ENCODE data around the gene LMBRD1. TPM values are rescaled to one million over a fixed set of nuclear protein-coding genes. Genes with fewer than 3 reads are reported as not detected.
"Not testable (repeated sequence)": the region's sequence is repeated elsewhere in the genome, so short reads cannot be mapped to it uniquely, and the experiment has no call there.

The LMBRD1 gene
- total RNA-seq, 1 donor from 2014 or later: 17.6 TPM

- Histone ChIP-seq H3K36me3 (ENCODE audit: control insufficient read depth, insufficient read depth, low read length) (no peaks in the 10 kb centered on the region), H3K4me3 (ENCODE audit: low read depth, low read length) (peak overlapping the region; percentile 84), H3K27me3 (ENCODE audit: control insufficient read depth, insufficient read depth, low read length) (no peaks in the 10 kb centered on the region)
- DNase-seq (ENCODE audit: low read depth): no peak
- FAIRE-seq: no peak
- TF ChIP-seq, protein P1, sequence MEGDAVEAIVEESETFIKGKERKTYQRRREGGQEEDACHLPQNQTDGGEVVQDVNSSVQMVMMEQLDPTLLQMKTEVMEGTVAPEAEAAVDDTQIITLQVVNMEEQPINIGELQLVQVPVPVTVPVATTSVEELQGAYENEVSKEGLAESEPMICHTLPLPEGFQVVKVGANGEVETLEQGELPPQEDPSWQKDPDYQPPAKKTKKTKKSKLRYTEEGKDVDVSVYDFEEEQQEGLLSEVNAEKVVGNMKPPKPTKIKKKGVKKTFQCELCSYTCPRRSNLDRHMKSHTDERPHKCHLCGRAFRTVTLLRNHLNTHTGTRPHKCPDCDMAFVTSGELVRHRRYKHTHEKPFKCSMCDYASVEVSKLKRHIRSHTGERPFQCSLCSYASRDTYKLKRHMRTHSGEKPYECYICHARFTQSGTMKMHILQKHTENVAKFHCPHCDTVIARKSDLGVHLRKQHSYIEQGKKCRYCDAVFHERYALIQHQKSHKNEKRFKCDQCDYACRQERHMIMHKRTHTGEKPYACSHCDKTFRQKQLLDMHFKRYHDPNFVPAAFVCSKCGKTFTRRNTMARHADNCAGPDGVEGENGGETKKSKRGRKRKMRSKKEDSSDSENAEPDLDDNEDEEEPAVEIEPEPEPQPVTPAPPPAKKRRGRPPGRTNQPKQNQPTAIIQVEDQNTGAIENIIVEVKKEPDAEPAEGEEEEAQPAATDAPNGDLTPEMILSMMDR (IDR thresholded peaks at IDR 0.05; ENCODE audit: insufficient read depth, low read length, severe bottlenecking): no peak
Measured at GRCh38 chr6:69795469-69796072, 1.2 kb downstream of the LMBRD1 start.

DNA sequence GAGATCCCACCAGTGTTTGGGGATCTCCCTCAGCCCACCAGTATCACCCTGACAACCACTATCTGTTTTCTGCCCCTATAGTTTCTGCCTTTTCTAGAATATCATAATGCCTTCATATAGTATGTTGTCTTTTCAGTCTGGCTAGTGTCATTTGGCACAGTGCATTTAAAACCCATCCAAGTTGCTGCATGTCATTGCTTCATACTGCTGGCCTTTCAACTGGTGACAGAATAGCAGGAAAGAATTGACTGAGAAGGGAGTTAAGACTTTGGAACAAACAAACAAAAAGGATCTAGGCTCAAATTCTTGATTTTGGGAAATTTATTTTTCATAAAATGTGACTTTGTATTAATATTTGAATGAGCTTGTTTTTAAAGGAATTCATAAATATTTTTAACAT, 4.5 kb downstream of the LMBRD1 start:
- TF ChIP-seq, protein P1 (IDR thresholded peaks at IDR 0.05; ENCODE audit: insufficient read depth, low read length, severe bottlenecking): no peak
- H3K4me3 ChIP-seq (ENCODE audit: low read depth, low read length): no peak overlapping the region
- no peaks in the 10 kb centered on the region for H3K27me3 ChIP-seq (ENCODE audit: control insufficient read depth, insufficient read depth, low read length)
- H3K36me3 ChIP-seq (ENCODE audit: control insufficient read depth, insufficient read depth, low read length): no peaks in the 10 kb centered on the region
- DNase-seq (ENCODE audit: low read depth) (no peak), FAIRE-seq (no peak)

DNA sequence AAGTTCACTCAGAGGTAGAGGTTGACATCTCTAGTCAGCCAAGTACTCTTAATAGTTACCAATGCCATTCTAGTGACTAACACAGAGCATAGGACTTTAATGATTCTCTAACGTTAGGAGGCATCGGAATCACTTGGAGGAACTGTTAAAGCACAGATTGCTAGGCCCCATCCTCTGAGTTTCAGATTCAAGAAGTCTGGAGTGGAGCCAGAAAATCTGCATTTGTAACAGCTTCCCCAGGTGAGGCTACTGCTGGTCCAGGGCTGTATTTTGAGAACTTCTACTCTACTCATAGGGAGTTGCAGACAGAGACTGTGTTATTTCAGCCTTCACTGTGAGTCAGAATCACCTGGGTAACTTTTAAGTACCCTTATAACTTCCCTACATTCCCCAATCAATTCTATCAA, 5.7 kb downstream of the LMBRD1 start:
- DNase-seq (ENCODE audit: low read depth) (peak; percentile 30), FAIRE-seq (no peak)
- no peaks in the 10 kb centered on the region for H3K27me3 ChIP-seq (ENCODE audit: control insufficient read depth, insufficient read depth, low read length)
- TF ChIP-seq, protein P1 (IDR thresholded peaks at IDR 0.05; ENCODE audit: insufficient read depth, low read length, severe bottlenecking): no peak
- no peak overlapping the region for H3K4me3 ChIP-seq (ENCODE audit: low read depth, low read length)
- no peaks in the 10 kb centered on the region for H3K36me3 ChIP-seq (ENCODE audit: control insufficient read depth, insufficient read depth, low read length)

DNA sequence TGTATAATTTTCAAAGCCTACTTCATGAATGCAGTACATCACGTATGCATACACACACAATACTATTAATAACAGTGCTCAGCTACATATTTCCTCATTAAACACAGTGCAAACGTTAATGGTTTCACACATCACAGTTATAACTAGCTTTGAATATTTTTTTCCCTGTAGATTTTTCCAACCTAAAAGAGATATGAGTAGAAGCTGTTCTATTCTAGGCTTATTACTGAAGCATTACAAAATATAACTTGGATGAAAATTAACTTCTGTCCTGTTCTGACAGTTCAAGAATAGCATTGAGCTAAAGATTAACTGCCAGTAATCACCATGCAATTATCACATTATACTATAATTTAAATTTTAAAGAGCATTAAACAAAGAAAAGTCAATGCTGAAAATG, 6.2 kb downstream of the LMBRD1 start:
- no peaks in the 10 kb centered on the region for H3K27me3 ChIP-seq (ENCODE audit: control insufficient read depth, insufficient read depth, low read length)
- no peaks in the 10 kb centered on the region for H3K36me3 ChIP-seq (ENCODE audit: control insufficient read depth, insufficient read depth, low read length)
- no peak overlapping the region for H3K4me3 ChIP-seq (ENCODE audit: low read depth, low read length)
- no peak for DNase-seq (ENCODE audit: low read depth)
- FAIRE-seq: no peak
- TF ChIP-seq, protein P1 (IDR thresholded peaks at IDR 0.05; ENCODE audit: insufficient read depth, low read length, severe bottlenecking): no peak

DNA sequence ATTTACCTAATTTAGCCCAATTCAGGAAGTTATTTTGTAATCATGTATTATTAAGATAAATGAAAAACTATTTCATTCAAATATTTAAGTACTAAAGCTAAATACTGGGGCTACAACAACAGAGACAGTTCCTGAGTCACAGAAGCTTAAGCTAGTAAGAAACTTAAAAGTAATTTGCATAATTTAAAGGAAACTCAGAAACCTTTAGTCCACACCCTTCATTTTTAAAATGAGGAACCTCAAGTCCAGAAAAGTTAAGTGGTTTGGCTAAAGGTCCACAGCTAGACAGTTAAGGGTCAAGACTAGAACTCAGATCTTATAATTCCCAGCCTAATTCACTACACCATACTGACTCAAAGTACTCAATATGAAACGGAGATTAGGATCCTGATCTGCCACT, 7.2 kb downstream of the LMBRD1 start:
- no peak for DNase-seq (ENCODE audit: low read depth)
- Histone ChIP-seq H3K36me3 (ENCODE audit: control insufficient read depth, insufficient read depth, low read length) (no peaks in the 10 kb centered on the region), H3K27me3 (ENCODE audit: control insufficient read depth, insufficient read depth, low read length) (no peaks in the 10 kb centered on the region), H3K4me3 (ENCODE audit: low read depth, low read length) (no peak overlapping the region)
- FAIRE-seq: no peak
- TF ChIP-seq, protein P1 (IDR thresholded peaks at IDR 0.05; ENCODE audit: insufficient read depth, low read length, severe bottlenecking): no peak

DNA sequence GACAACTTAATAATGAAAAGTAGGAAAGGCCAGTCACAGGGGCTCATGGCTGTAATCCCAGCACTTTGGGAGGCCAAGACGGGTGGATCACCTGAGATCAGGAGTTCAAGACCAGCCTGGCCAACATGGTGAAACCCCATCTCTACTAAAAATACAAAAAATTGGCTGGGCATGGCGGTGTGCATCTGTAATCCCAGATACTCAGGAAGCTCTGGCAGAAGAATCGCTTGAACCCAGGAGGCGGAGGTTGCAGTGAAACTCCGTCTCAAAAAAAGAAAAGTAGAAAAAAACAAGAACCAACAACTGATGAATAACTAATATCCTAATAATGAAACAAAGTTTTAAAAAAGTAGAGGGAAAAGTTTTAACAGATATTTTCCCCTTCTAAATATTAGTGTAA, 9.4 kb downstream of the LMBRD1 start:
- not testable (repeated sequence) for FAIRE-seq; H3K36me3 ChIP-seq (ENCODE audit: control insufficient read depth, insufficient read depth, low read length); H3K27me3 ChIP-seq (ENCODE audit: control insufficient read depth, insufficient read depth, low read length); DNase-seq (ENCODE audit: low read depth); H3K4me3 ChIP-seq (ENCODE audit: low read depth, low read length)

Data from bronchial epithelial cell (primary cell).